Loucy (cell line): ENCODE results near the gene LUM.

ENCODE experiments used
- H2AFZ ChIP-seq: fragments of 200-600 bp; sonication (generic); 2 replicates; pipeline ENCODE4 v1.6.0; 2016; ENCODE audit warnings: antibody characterized with exemption, mild to moderate bottlenecking, low read length, moderate library complexity
- H3F3A ChIP-seq: fragments of 200-600 bp; 2 replicates; pipeline ENCODE4 v1.6.0; 2016; ENCODE audit warnings: antibody characterized with exemption, low read depth, mild to moderate bottlenecking
- H3K27me3 ChIP-seq: fragments of 200-600 bp; sonication (generic); 2 replicates; pipeline ENCODE4 v1.6.1; 2014; ENCODE audit warnings: low read length, mild to moderate bottlenecking; ENCODE audit not compliant: insufficient read depth, poor library complexity, severe bottlenecking
- H3K36me3 ChIP-seq: fragments of 200-600 bp; sonication (generic); 2 replicates; pipeline ENCODE4 v1.6.1; 2016; ENCODE audit warnings: low read length; ENCODE audit not compliant: insufficient read depth
- H3K4me1 ChIP-seq: fragments of 200-600 bp; sonication (generic); 2 replicates; pipeline ENCODE4 v1.5.1; 2014; ENCODE audit warnings: low read length, mild to moderate bottlenecking; ENCODE audit not compliant: insufficient read depth, poor library complexity, severe bottlenecking
- H3K4me2 ChIP-seq: fragments of 200-600 bp; sonication (generic); 2 replicates; pipeline ENCODE4 v1.6.0; 2014; ENCODE audit warnings: antibody characterized with exemption, low read length, low read depth, mild to moderate bottlenecking; ENCODE audit not compliant: poor library complexity, severe bottlenecking
- H3K4me3 ChIP-seq: fragments of 200-600 bp; sonication (generic); 2 replicates; pipeline ENCODE4 v1.5.1; 2014; ENCODE audit warnings: low read length, mild to moderate bottlenecking, mixed read lengths; ENCODE audit not compliant: poor library complexity, severe bottlenecking
- H3K79me2 ChIP-seq: fragments of 200-600 bp; sonication (generic); 2 replicates; pipeline ENCODE4 v1.6.1; 2014; ENCODE audit warnings: low read length; ENCODE audit not compliant: insufficient read depth
- H3K9ac ChIP-seq: fragments of 200-600 bp; sonication (generic); 2 replicates; pipeline ENCODE4 v1.6.0; 2014; ENCODE audit warnings: mild to moderate bottlenecking, low read depth, low read length, moderate library complexity; ENCODE audit not compliant: poor library complexity, severe bottlenecking
- H3K9me2 ChIP-seq: fragments of 200-600 bp; sonication (generic); replicated peaks from 2 replicates; pipeline ENCODE4 v1.6.1; 2016; ENCODE audit warnings: low read depth, low read length, mixed read lengths
- H3K9me3 ChIP-seq: fragments of 200-600 bp; sonication (generic); 2 replicates; pipeline ENCODE4 v1.6.1; 2014; ENCODE audit warnings: mild to moderate bottlenecking, antibody characterized with exemption, low read length, low read depth; ENCODE audit not compliant: insufficient read depth
- H4K20me1 ChIP-seq: fragments of 200-600 bp; sonication (generic); 2 replicates; pipeline ENCODE4 v1.6.0; 2014; ENCODE audit warnings: antibody characterized with exemption, low read length, mild to moderate bottlenecking; ENCODE audit not compliant: insufficient read depth, poor library complexity, severe bottlenecking
- CTCF ChIP-seq: fragments of 200-600 bp; sonication (generic); conservative IDR thresholded peaks from 2 replicates; pipeline ENCODE4 v1.5.1; 2014; ENCODE audit warnings: mild to moderate bottlenecking, antibody characterized with exemption, low read length
- EZH2phosphoT487 ChIP-seq: fragments of 200-600 bp; IDR thresholded peaks from 2 replicates; pipeline ENCODE4 v1.6.1; 2018; ENCODE audit warnings: antibody characterized with exemption, mild to moderate bottlenecking, moderate library complexity, borderline replicate concordance

LUM gene

GRCh38 chr12:91058786-91059185 lies 52.5 kb downstream of the LUM start:
- no peaks in the 10 kb centered on the region for H3K9me3 ChIP-seq
- H3K36me3 ChIP-seq = no peaks in the 10 kb centered on the region
- H3K4me3 ChIP-seq = no peak overlapping the region
- no peak for TF ChIP-seq EZH2phosphoT487
- no peak for TF ChIP-seq CTCF
- H4K20me1 ChIP-seq = no peaks in the 10 kb centered on the region
- no peak overlapping the region for H3K9ac ChIP-seq
- no peaks in the 10 kb centered on the region for H3K4me1 ChIP-seq
- H3K4me2 ChIP-seq = no peak overlapping the region
- no peaks in the 10 kb centered on the region for H3F3A ChIP-seq
- H3K9me2 ChIP-seq = no peaks in the 10 kb centered on the region
- no peaks in the 10 kb centered on the region for H3K79me2 ChIP-seq
- H3K27me3 ChIP-seq = no peaks in the 10 kb centered on the region
- H2AFZ ChIP-seq = no peak overlapping the region

GRCh38 chr12:91057368-91058165 lies 53.7 kb downstream of the LUM start, which contains the start of gene KERA:
TSS of gene KERA (minus strand) at chr12:91058024. CDS start at chr12:91056281, 1,743 bp downstream.
- H3F3A ChIP-seq = no peaks in the 10 kb centered on the region
- no peaks in the 10 kb centered on the region for H3K36me3 ChIP-seq
- H3K27me3 ChIP-seq = no peaks in the 10 kb centered on the region
- no peaks in the 10 kb centered on the region for H3K9me2 ChIP-seq
- no peak within 1 kb of the TSS for H3K4me2 ChIP-seq
- no peaks in the 10 kb centered on the region for H3K9me3 ChIP-seq
- no peaks in the 10 kb centered on the region for H3K79me2 ChIP-seq
- TF ChIP-seq CTCF = no peak
- no peak for TF ChIP-seq EZH2phosphoT487
- no peaks in the 10 kb centered on the region for H4K20me1 ChIP-seq
- H3K9ac ChIP-seq = no peak within 1 kb of the TSS
- H2AFZ ChIP-seq = no peak within 1 kb of the TSS
- no peaks in the 10 kb centered on the region for H3K4me1 ChIP-seq
- H3K4me3 ChIP-seq = no peak within 1 kb of the TSS

- Histone ChIP-seq H3K4me3 (no peak overlapping the region), H3K9me3 (no peaks in the 10 kb centered on the region), H3K9ac (no peak overlapping the region), H3K4me1 (no peaks in the 10 kb centered on the region), H2AFZ (no peak overlapping the region), H3F3A (no peaks in the 10 kb centered on the region), H4K20me1 (no peaks in the 10 kb centered on the region), H3K9me2 (no peaks in the 10 kb centered on the region), H3K4me2 (no peak overlapping the region), H3K27me3 (no peaks in the 10 kb centered on the region), H3K36me3 (no peaks in the 10 kb centered on the region), H3K79me2 (no peaks in the 10 kb centered on the region)
- no peak for TF ChIP-seq EZH2phosphoT487
- TF ChIP-seq CTCF = no peak
Observed at GRCh38 chr12:91056488-91056887, 54.8 kb downstream of the LUM start.
